Measurements from ENCODE around the gene SH3RF3.

SH3RF3 gene

GRCh38 chr2:109383505-109384307, 254.7 kb downstream of the SH3RF3 start:
- DNase-seq = no peak

GRCh38 chr2:109384308-109385271, 255.6 kb downstream of the SH3RF3 start:
- DNase-seq = no peak

GRCh38 chr2:109385506-109385905, 256.5 kb downstream of the SH3RF3 start:
- no peak for DNase-seq

- no peak for DNase-seq
These were observed 257.1 kb downstream of the SH3RF3 start for GRCh38 chr2:109386004-109386695.

- no peak for DNase-seq
These were observed 258.3 kb downstream of the SH3RF3 start for GRCh38 chr2:109387221-109387735.

GRCh38 chr2:109387778-109388469, 258.9 kb downstream of the SH3RF3 start:
- DNase-seq = no peak

- no peak for DNase-seq
These were observed 262.2 kb downstream of the SH3RF3 start for GRCh38 chr2:109391243-109391642.

GRCh38 chr2:109392140-109392539, 263.1 kb downstream of the SH3RF3 start:
- DNase-seq = no peak

GRCh38 chr2:109392816-109393661, 264.0 kb downstream of the SH3RF3 start:
- DNase-seq = peak in 39 of 58 donors; percentile 19 to 83 (median 45)

- no peak for DNase-seq
These were observed 264.6 kb downstream of the SH3RF3 start for GRCh38 chr2:109393662-109393972.

GRCh38 chr2:109395494-109396201, 266.6 kb downstream of the SH3RF3 start:
- no peak for DNase-seq

GRCh38 chr2:109396202-109397180, 267.5 kb downstream of the SH3RF3 start:
- no peak for DNase-seq

- no peak for DNase-seq
These were observed 268.9 kb downstream of the SH3RF3 start for GRCh38 chr2:109397893-109398292.

- no peak for DNase-seq
These were observed 269.5 kb downstream of the SH3RF3 start for GRCh38 chr2:109398366-109399015.

GRCh38 chr2:109399066-109399465, 270.1 kb downstream of the SH3RF3 start:
- DNase-seq = peak in 3 of 58 donors; percentile 15 to 21 (median 15)

- no peak for DNase-seq
These were observed 271.1 kb downstream of the SH3RF3 start for GRCh38 chr2:109400102-109400501.

GRCh38 chr2:109401370-109401769, 272.4 kb downstream of the SH3RF3 start:
- DNase-seq = no peak

Data from anterior cingulate cortex (tissue), 58 donors.